Keratinocyte (primary cell): ENCODE results near the gene ECHS1.

Experiments used
- EZH2 ChIP-seq: IDR thresholded peaks from one replicate; pipeline ENCODE4 v1.6.1; 2012; ENCODE audit warnings: inconsistent platforms, mild to moderate bottlenecking, low read length, moderate library complexity
- TF ChIP-seq, protein P1 (sequence below), 3 experiments: IDR thresholded peaks in 1 of 3; conservative IDR thresholded peaks in 1 of 3; optimal IDR thresholded peaks in 1 of 3; 2 replicates in 2 of 3; 3 replicates in 1 of 3; pipeline versions ENCODE3 to v1.5.1; 2011; ENCODE audit warnings: low read length in 3 of 3, mild to moderate bottlenecking in 3 of 3, moderate library complexity in 2 of 3, control low read depth in 1 of 3, inconsistent platforms in 1 of 3; ENCODE audit not compliant: insufficient read depth in 2 of 3; ENCODE audit errors: extremely low read depth in 1 of 3

DNA sequence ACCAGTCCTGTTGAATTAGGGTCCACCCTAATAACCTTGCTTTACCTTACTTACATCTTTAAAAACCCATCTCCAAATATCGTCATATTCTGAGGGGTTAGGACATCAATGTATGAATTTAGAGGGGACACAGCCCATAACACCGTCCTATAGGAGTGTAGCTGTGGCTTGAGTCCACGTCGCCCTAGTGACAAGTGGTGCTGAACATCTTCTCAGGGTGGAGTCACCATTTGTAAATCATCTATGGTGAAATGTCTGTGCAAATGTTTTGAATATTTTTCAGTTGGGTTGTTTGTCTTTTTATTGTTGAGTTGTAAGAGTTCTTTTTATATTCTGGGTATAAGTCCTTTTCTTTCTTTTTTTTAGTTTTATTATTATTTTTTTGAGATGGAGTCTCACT lies 31.2 kb downstream of the ECHS1 start:
- TF ChIP-seq, protein P1, sequence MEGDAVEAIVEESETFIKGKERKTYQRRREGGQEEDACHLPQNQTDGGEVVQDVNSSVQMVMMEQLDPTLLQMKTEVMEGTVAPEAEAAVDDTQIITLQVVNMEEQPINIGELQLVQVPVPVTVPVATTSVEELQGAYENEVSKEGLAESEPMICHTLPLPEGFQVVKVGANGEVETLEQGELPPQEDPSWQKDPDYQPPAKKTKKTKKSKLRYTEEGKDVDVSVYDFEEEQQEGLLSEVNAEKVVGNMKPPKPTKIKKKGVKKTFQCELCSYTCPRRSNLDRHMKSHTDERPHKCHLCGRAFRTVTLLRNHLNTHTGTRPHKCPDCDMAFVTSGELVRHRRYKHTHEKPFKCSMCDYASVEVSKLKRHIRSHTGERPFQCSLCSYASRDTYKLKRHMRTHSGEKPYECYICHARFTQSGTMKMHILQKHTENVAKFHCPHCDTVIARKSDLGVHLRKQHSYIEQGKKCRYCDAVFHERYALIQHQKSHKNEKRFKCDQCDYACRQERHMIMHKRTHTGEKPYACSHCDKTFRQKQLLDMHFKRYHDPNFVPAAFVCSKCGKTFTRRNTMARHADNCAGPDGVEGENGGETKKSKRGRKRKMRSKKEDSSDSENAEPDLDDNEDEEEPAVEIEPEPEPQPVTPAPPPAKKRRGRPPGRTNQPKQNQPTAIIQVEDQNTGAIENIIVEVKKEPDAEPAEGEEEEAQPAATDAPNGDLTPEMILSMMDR (optimal IDR thresholded peaks at IDR 0.05 in 1 of 3, IDR thresholded peaks at IDR 0.05 in 1 of 3, conservative IDR thresholded peaks at IDR 0.05 in 1 of 3; ENCODE audit: extremely low read depth in 1 of 3, insufficient read depth in 2 of 3, low read length in 3 of 3) = no peak
- TF ChIP-seq EZH2 = no peak
